ENCODE results near the gene GNA14. TPM values are rescaled to one million over a fixed set of nuclear protein-coding genes. Genes with fewer than 3 reads are reported as not detected.

Gene GNA14
- total and polyA plus RNA-seq, 2 experiments from 2014 or later: 3.9 to 10.5 TPM

DNA sequence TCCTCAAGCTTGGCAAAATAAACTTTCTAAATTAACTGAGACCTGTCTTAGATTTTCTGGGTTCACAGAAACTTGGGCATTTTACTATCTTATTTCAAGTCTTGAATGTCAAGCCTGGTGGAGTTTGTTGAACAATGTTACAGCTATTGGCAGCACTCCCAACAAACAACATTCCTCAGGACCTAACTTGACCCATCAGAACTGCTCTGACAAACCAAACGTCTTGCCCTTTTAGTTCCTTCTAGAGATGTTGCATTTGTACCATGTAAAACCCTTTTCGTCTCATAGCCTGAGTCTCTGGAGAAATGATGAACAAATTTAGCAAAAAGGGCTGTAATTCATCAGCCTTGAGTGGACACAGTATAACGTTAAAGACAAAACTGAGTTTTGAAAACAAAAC lies 51.1 kb downstream of the GNA14 start (continued):
- TF ChIP-seq EZH2phosphoT487 (IDR thresholded peaks at IDR 0.05; ENCODE audit: unreplicated experiment) (no peak), POLR2AphosphoS5 (IDR thresholded peaks at IDR 0.05; ENCODE audit: low read depth) (no peak), CTCF (conservative IDR thresholded peaks at IDR 0.05; ENCODE audit: low read depth in 2 of 2) (no peak)

- DNase-seq (ENCODE audit: low spot score) (no peak), ATAC-seq (no peak)
- Histone ChIP-seq H3K27me3 (ENCODE audit: insufficient read depth) (no peaks in the 10 kb centered on the region), H3K4me3 (no peak overlapping the region), H3K79me2 (replicated peaks; ENCODE audit: insufficient read depth) (no peaks in the 10 kb centered on the region), H2AFZ (no peak overlapping the region), H3K9me2 (ENCODE audit: insufficient read depth) (no peaks in the 10 kb centered on the region), H3K4me2 (no peak overlapping the region), H3K27ac (ENCODE audit: low read depth) (no peak overlapping the region), H3K4me1 (ENCODE audit: insufficient read depth) (peaks cover 12% of the 10 kb centered on the region), H3F3A (replicated peaks; ENCODE audit: low read depth) (0 out of 2 replicates have a peak, but pooled peaks cover 3% of the 10 kb centered on the region), H3K36me3 (ENCODE audit: insufficient read depth) (no peaks in the 10 kb centered on the region), H4K20me1 (replicated peaks; ENCODE audit: insufficient read depth) (no peaks in the 10 kb centered on the region)
- H3K4me3 Mint-ChIP-seq: no peak overlapping the region
- no peaks in the 10 kb centered on the region for H3K36me3 Mint-ChIP-seq (ENCODE audit: low read depth)
- H3K4me1 Mint-ChIP-seq: peaks cover 28% of the 10 kb centered on the region
- no peaks in the 10 kb centered on the region; the same call in 2 of the 3 replicates for H3K9me3 Mint-ChIP-seq
- peaks cover 1% of the 10 kb centered on the region for H3K27me3 Mint-ChIP-seq (ENCODE audit: insufficient read depth, low read depth, poor library complexity)
- no peak overlapping the region for H3K27ac Mint-ChIP-seq
- TF ChIP-seq STAT1 (IDR thresholded peaks at IDR 0.05; ENCODE audit: unreplicated experiment) (no peak), CREB1 (CRISPR knock-in tag; IDR thresholded peaks at IDR 0.05; ENCODE audit: low read depth) (no peak), ZNF331 (CRISPR knock-in tag; IDR thresholded peaks at IDR 0.05; ENCODE audit: low read depth) (no peak), CTCF (conservative IDR thresholded peaks at IDR 0.05; ENCODE audit: low read depth in 2 of 2) (no peak), ZNF462 (CRISPR knock-in tag; IDR thresholded peaks at IDR 0.05) (no peak), NANOG (IDR thresholded peaks at IDR 0.05; ENCODE audit: borderline replicate concordance) (no peak)
- TF ChIP-seq, protein P1, sequence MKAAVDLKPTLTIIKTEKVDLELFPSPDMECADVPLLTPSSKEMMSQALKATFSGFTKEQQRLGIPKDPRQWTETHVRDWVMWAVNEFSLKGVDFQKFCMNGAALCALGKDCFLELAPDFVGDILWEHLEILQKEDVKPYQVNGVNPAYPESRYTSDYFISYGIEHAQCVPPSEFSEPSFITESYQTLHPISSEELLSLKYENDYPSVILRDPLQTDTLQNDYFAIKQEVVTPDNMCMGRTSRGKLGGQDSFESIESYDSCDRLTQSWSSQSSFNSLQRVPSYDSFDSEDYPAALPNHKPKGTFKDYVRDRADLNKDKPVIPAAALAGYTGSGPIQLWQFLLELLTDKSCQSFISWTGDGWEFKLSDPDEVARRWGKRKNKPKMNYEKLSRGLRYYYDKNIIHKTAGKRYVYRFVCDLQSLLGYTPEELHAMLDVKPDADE (IDR thresholded peaks at IDR 0.05): no peak
Measured at GRCh38 chr9:77595426-77596095, 52.6 kb downstream of the GNA14 start.

Data from GM23338 (cell line).